K562 (cell line): ENCODE results near the gene CPTP. TPM values are rescaled to one million over a fixed set of nuclear protein-coding genes. Genes with fewer than 3 reads are reported as not detected.

ENCODE experiments used
- BRCA1 ChIP-seq, 2 experiments: fragments of 450-650 bp in 1 of 2; sonication (generic) in 1 of 2; formaldehyde crosslinking in 1 of 2; IDR thresholded peaks; 2 replicates each; pipeline versions ENCODE4 v1.5.0 to v1.6.1; 2017 to 2020; ENCODE audit warnings: mild to moderate bottlenecking in 1 of 2, missing genetic modification reagents in 1 of 2
- CREB1 ChIP-seq, 2 experiments: sonication (generic) in 1 of 2; formaldehyde crosslinking in 1 of 2; IDR thresholded peaks; 2 replicates each; pipeline versions ENCODE4 v1.6.1 to v1.8.0; 2012 to 2022; ENCODE audit warnings: inconsistent platforms in 1 of 2, mild to moderate bottlenecking in 1 of 2, missing genetic modification reagents in 1 of 2, moderate library complexity in 1 of 2
- HDAC1 ChIP-seq, 2 experiments: fragments of 450-650 bp; IDR thresholded peaks; 2 replicates each; pipeline ENCODE4 v1.6.1; 2016 to 2017; ENCODE audit warnings: inconsistent platforms in 1 of 2, mild to moderate bottlenecking in 1 of 2, moderate library complexity in 1 of 2
- KLF13 ChIP-seq: fragments of 450-650 bp; IDR thresholded peaks from 2 replicates; pipeline ENCODE4 v1.6.1; 2016; ENCODE audit warnings: missing genetic modification characterization, low read depth, mild to moderate bottlenecking, missing compliant biosample characterization, moderate library complexity, borderline replicate concordance
- MYNN ChIP-seq, 2 experiments: sonication (generic); formaldehyde crosslinking in 1 of 2; IDR thresholded peaks; 2 replicates each; pipeline versions ENCODE4 v1.5.0 to v1.6.1; 2016 to 2020; ENCODE audit warnings: antibody characterized with exemption in 1 of 2, missing genetic modification reagents in 1 of 2
- NR2C2 ChIP-seq, 2 experiments: fragments of 200-800 bp in 1 of 2; sonication (Bioruptor generic) in 1 of 2; sonication (generic) in 1 of 2; formaldehyde crosslinking in 1 of 2; IDR thresholded peaks; 2 replicates each; pipeline versions ENCODE4 v1.6.1 to v1.8.0; 2016 to 2022; ENCODE audit warnings: mild to moderate bottlenecking in 1 of 2, missing compliant biosample characterization in 1 of 2, missing genetic modification characterization in 1 of 2, missing genetic modification reagents in 1 of 2
- POLR2G ChIP-seq: fragments of 200-400 bp; formaldehyde crosslinking; IDR thresholded peaks from 2 replicates; pipeline ENCODE4 v1.6.1; 2017; ENCODE audit warnings: low read depth, mild to moderate bottlenecking, antibody characterized with exemption, low read length, moderate library complexity
- ZNF232 ChIP-seq: sonication (generic); formaldehyde crosslinking; IDR thresholded peaks from 2 replicates; pipeline ENCODE4 v1.8.0; 2022; ENCODE audit warnings: mild to moderate bottlenecking, missing genetic modification reagents
- ZNF263 ChIP-seq: sonication (generic); formaldehyde crosslinking; IDR thresholded peaks from 2 replicates; pipeline ENCODE4 v1.8.0; 2022; ENCODE audit warnings: mild to moderate bottlenecking, missing genetic modification reagents, borderline replicate concordance
- ZNF444 ChIP-seq: fragments of 250-450 bp; sonication (Bioruptor Pico); IDR thresholded peaks from 2 replicates; pipeline ENCODE4 v1.4.0; 2020; ENCODE audit warnings: mild to moderate bottlenecking, moderate library complexity
- ZNF583 ChIP-seq: fragments of 250-450 bp; sonication (Bioruptor Pico); IDR thresholded peaks from 2 replicates; pipeline ENCODE4 v1.4.0; 2020
- ZNF699 ChIP-seq: fragments of 250-450 bp; sonication (Bioruptor Pico); IDR thresholded peaks from 2 replicates; pipeline ENCODE4 v1.8.0; 2021; ENCODE audit warnings: mild to moderate bottlenecking, moderate library complexity; ENCODE audit not compliant: insufficient replicate concordance
- polyA plus RNA-seq, 8 experiments: library from polyadenylated mRNA; depleted of rRNA in 4 of 8; stranded (reverse) in 5 of 8; unstranded in 3 of 8; fragments of >200 nt; fragmentation: Nextera tagmentation in 2 of 8; fragmentation: Illumina TruSeq in 1 of 8; extraction: Ambion mirVana in 2 of 8; extraction: Trizol in 1 of 8; gene quantifications; 2 replicates each; pipeline versions ENCODE4 v1.2.1 to v1.2.3, GENCODE V29; 2011 to 2014; ENCODE audit warnings: inconsistent platforms in 1 of 8, missing spikeins in 1 of 8
- total RNA-seq, 7 experiments: library from RNA; depleted of rRNA in 6 of 7; stranded (reverse); fragments of >200 nt in 6 of 7; fragmentation: Illumina TruSeq in 2 of 7; extraction: Trizol in 2 of 7; gene quantifications; 2 replicates each; pipeline versions ENCODE4 v1.2.1 to v1.2.3, GENCODE V29; 2011 to 2021; ENCODE audit warnings: low replicate concordance in 1 of 7
- TF ChIP-seq, protein P1 (sequence below): sonication (generic); formaldehyde crosslinking; IDR thresholded peaks from 2 replicates; pipeline ENCODE4 v1.5.0; 2020; ENCODE audit warnings: missing genetic modification reagents
- TF ChIP-seq, protein P2 (sequence below): sonication (generic); formaldehyde crosslinking; IDR thresholded peaks from 2 replicates; pipeline ENCODE4 v1.4.0; 2020; ENCODE audit warnings: mild to moderate bottlenecking, missing genetic modification reagents
- TF ChIP-seq, protein P3 (sequence below), 2 experiments: fragments of 450-650 bp; conservative IDR thresholded peaks; 2 replicates each; pipeline ENCODE4 v1.6.1; 2017; ENCODE audit warnings: mild to moderate bottlenecking in 2 of 2, moderate library complexity in 2 of 2
- TF ChIP-seq, protein P4 (sequence below), 2 experiments: IDR thresholded peaks in 1 of 2; conservative IDR thresholded peaks in 1 of 2; 2 replicates each; pipeline ENCODE4 v1.6.1; 2016; ENCODE audit warnings: low read depth in 2 of 2, mild to moderate bottlenecking in 1 of 2, missing compliant biosample characterization in 1 of 2, missing genetic modification characterization in 1 of 2, moderate library complexity in 1 of 2

CPTP gene
- total and polyA plus RNA-seq, 9 of the 15 experiments (the other 6 are each of a cell fraction or from before 2014, with no cell fraction given), result 0.11 to 25.8 (median 3.5) TPM

DNA sequence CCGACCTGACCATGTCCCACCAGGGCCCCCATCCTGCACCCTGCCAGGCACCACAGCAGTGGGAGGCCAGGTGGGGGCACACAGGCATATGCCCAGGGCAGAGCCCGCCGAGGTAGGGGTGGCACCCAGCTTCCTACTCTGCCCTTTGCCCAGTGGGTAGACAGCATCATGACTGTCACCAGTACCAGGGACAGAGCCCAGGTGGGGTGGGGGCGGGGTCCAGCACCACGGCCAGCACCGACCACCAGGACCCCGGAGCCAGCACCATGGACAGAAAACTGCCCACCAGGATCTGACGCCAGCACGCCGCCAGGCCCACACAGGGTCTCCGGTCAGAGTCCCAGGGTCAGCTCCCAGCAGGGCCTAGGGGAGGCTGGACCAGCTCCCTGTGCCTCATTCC is 10.2 kb downstream of the CPTP start (continued):
- TF ChIP-seq ZNF444 (CRISPR knock-in tag) (no peak), ZNF699 (CRISPR knock-in tag) (no peak), ZNF263 (CRISPR knock-in tag) (peak; percentile 43; the same call in 1 of the 2 replicates), POLR2G (peak; percentile 53), HDAC1 (IDR thresholded peaks at IDR 0.05) (peak in 1 of 2 experiments; percentile 81; a peak in 2 of 4 replicates), BRCA1 (IDR thresholded peaks at IDR 0.05) (no peak), BRCA1 (CRISPR knock-in tag; IDR thresholded peaks at IDR 0.05) (peak; percentile 87; the same call in 1 of the 2 replicates), ZNF583 (no peak), ZNF232 (CRISPR knock-in tag) (peak; percentile 84; the same call in 1 of the 2 replicates), MYNN (IDR thresholded peaks at IDR 0.05) (no peak; the same call in 1 of the 2 replicates), MYNN (CRISPR knock-in tag; IDR thresholded peaks at IDR 0.05) (peak; percentile 76), KLF13 (tag) (peak; percentile 72; the same call in 1 of the 2 replicates), CREB1 (IDR thresholded peaks at IDR 0.05) (no peak), CREB1 (CRISPR knock-in tag; IDR thresholded peaks at IDR 0.05) (no peak), NR2C2 (CRISPR knock-in tag; IDR thresholded peaks at IDR 0.05) (0 out of 2 replicates have a peak, but pooled peaks have one; percentile 31), NR2C2 (tag; IDR thresholded peaks at IDR 0.05) (no peak)
- TF ChIP-seq, protein P1, sequence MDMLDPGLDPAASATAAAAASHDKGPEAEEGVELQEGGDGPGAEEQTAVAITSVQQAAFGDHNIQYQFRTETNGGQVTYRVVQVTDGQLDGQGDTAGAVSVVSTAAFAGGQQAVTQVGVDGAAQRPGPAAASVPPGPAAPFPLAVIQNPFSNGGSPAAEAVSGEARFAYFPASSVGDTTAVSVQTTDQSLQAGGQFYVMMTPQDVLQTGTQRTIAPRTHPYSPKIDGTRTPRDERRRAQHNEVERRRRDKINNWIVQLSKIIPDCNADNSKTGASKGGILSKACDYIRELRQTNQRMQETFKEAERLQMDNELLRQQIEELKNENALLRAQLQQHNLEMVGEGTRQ (CRISPR knock-in tag), result peak; percentile 46
- TF ChIP-seq, protein P2, sequence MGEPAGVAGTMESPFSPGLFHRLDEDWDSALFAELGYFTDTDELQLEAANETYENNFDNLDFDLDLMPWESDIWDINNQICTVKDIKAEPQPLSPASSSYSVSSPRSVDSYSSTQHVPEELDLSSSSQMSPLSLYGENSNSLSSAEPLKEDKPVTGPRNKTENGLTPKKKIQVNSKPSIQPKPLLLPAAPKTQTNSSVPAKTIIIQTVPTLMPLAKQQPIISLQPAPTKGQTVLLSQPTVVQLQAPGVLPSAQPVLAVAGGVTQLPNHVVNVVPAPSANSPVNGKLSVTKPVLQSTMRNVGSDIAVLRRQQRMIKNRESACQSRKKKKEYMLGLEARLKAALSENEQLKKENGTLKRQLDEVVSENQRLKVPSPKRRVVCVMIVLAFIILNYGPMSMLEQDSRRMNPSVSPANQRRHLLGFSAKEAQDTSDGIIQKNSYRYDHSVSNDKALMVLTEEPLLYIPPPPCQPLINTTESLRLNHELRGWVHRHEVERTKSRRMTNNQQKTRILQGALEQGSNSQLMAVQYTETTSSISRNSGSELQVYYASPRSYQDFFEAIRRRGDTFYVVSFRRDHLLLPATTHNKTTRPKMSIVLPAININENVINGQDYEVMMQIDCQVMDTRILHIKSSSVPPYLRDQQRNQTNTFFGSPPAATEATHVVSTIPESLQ, result 0 out of 2 replicates have a peak, but pooled peaks have one; percentile 47
- TF ChIP-seq, protein P3, sequence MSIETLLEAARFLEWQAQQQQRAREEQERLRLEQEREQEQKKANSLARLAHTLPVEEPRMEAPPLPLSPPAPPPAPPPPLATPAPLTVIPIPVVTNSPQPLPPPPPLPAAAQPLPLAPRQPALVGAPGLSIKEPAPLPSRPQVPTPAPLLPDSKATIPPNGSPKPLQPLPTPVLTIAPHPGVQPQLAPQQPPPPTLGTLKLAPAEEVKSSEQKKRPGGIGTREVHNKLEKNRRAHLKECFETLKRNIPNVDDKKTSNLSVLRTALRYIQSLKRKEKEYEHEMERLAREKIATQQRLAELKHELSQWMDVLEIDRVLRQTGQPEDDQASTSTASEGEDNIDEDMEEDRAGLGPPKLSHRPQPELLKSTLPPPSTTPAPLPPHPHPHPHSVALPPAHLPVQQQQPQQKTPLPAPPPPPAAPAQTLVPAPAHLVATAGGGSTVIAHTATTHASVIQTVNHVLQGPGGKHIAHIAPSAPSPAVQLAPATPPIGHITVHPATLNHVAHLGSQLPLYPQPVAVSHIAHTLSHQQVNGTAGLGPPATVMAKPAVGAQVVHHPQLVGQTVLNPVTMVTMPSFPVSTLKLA (conservative IDR thresholded peaks at IDR 0.05), result peak in 1 of 2 experiments; percentile 74; a peak in 3 of 4 replicates
- TF ChIP-seq, protein P4, sequence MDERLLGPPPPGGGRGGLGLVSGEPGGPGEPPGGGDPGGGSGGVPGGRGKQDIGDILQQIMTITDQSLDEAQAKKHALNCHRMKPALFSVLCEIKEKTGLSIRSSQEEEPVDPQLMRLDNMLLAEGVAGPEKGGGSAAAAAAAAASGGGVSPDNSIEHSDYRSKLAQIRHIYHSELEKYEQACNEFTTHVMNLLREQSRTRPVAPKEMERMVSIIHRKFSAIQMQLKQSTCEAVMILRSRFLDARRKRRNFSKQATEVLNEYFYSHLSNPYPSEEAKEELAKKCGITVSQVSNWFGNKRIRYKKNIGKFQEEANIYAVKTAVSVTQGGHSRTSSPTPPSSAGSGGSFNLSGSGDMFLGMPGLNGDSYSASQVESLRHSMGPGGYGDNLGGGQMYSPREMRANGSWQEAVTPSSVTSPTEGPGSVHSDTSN (CRISPR knock-in tag; IDR thresholded peaks at IDR 0.05; ENCODE audit: low read depth), result peak; percentile 32; the same call in 1 of the 2 replicates
- TF ChIP-seq, protein P4 (tag; conservative IDR thresholded peaks at IDR 0.05; ENCODE audit: low read depth), result no peak
